ENCODE data around the gene BTBD17.

Gene BTBD17

DNA sequence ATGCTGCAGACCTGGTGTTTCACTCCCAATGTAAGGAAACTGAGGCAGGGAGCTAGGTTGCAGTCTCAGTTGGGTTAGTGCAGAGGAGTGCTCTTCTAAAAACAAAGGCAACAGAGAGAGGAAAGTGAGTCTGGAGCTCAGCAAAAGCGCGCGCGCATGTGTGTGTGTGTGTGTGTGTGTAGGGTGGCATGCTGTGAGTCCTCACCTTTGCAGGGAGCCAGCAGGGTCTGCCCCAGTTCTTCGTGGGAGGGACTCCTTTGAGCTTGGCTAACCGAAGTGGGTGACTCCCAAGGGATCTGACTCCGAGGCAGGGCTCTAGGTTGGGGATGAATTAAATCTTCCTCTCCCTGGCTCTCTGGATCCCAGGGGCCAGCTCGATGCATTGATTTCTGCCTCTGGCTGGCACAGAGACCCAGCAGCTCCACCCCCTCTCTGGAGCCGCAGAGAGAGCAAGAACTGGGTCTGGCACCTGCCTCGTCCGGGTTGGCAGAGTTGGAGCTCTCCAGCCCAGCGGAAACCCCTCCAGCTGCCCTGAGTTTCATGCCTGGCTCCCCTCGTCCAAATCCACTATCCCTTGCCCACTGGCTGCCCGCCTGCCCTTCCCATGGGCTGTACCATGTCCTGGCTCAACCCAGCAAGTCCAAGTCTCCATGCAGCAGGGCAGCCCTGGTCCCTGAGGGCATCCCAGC, 1.3 kb upstream of the BTBD17 start:
- no peaks in the 10 kb centered on the region for H4K20me1 ChIP-seq (ENCODE audit: low read depth, low read length)
- TF ChIP-seq, protein P1, sequence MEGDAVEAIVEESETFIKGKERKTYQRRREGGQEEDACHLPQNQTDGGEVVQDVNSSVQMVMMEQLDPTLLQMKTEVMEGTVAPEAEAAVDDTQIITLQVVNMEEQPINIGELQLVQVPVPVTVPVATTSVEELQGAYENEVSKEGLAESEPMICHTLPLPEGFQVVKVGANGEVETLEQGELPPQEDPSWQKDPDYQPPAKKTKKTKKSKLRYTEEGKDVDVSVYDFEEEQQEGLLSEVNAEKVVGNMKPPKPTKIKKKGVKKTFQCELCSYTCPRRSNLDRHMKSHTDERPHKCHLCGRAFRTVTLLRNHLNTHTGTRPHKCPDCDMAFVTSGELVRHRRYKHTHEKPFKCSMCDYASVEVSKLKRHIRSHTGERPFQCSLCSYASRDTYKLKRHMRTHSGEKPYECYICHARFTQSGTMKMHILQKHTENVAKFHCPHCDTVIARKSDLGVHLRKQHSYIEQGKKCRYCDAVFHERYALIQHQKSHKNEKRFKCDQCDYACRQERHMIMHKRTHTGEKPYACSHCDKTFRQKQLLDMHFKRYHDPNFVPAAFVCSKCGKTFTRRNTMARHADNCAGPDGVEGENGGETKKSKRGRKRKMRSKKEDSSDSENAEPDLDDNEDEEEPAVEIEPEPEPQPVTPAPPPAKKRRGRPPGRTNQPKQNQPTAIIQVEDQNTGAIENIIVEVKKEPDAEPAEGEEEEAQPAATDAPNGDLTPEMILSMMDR (IDR thresholded peaks at IDR 0.05; ENCODE audit: insufficient read depth, low read length, poor library complexity, severe bottlenecking), result no peak
- TF ChIP-seq EZH2phosphoT487 (conservative IDR thresholded peaks at IDR 0.05; ENCODE audit: low read length), result no peak
- H3K27me3 ChIP-seq (ENCODE audit: low read length), result no peaks in the 10 kb centered on the region
- no peak overlapping the region for H2AFZ ChIP-seq (ENCODE audit: low read depth, low read length, severe bottlenecking)
- H3K9me3 ChIP-seq (ENCODE audit: insufficient read depth, low read length), result no peaks in the 10 kb centered on the region
- no peak overlapping the region for H3K27ac ChIP-seq (ENCODE audit: low read depth, low read length)
- no peak overlapping the region for H3K4me3 ChIP-seq (ENCODE audit: insufficient read depth, low read length, poor library complexity, severe bottlenecking)
- no peaks in the 10 kb centered on the region for H3K9me2 ChIP-seq (replicated peaks; ENCODE audit: insufficient read depth, low read length)
- H3K79me2 ChIP-seq (ENCODE audit: insufficient read depth, low read length), result no peaks in the 10 kb centered on the region
- H3K4me2 ChIP-seq (ENCODE audit: low read depth, low read length, poor library complexity, severe bottlenecking), result no peak overlapping the region
- H3K9ac ChIP-seq (ENCODE audit: low read length), result no peak overlapping the region
- no peaks in the 10 kb centered on the region for H3F3A ChIP-seq (ENCODE audit: insufficient read depth)
- no peaks in the 10 kb centered on the region for H3K36me3 ChIP-seq (ENCODE audit: low read length)

DNA sequence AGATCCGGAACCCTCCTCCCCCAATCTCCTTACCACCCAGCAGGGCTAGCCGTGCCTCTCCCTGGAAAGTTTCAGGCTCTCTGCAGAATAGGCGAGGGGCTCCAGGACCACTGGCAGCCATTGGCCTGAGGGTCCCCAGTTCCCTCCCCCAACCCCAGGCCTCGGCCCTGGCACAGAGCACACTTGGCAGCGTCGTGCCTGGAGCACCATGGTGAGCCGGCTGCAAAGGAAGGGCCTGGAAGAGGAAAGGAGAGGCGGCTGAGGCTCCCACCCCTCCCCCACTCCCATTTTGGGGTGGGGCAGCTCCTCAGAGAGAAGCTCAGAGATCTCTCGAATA, 369 bp upstream of the BTBD17 start:
- H3F3A ChIP-seq (ENCODE audit: insufficient read depth), result no peaks in the 10 kb centered on the region
- no peaks in the 10 kb centered on the region for H3K79me2 ChIP-seq (ENCODE audit: insufficient read depth, low read length)
- no peaks in the 10 kb centered on the region for H3K9me2 ChIP-seq (replicated peaks; ENCODE audit: insufficient read depth, low read length)
- no peak overlapping the region for H3K4me2 ChIP-seq (ENCODE audit: low read depth, low read length, poor library complexity, severe bottlenecking)
- no peaks in the 10 kb centered on the region for H3K9me3 ChIP-seq (ENCODE audit: insufficient read depth, low read length)
- H3K27me3 ChIP-seq (ENCODE audit: low read length), result no peaks in the 10 kb centered on the region
- no peak overlapping the region for H3K9ac ChIP-seq (ENCODE audit: low read length)
- H3K4me3 ChIP-seq (ENCODE audit: insufficient read depth, low read length, poor library complexity, severe bottlenecking), result no peak overlapping the region
- H3K27ac ChIP-seq (ENCODE audit: low read depth, low read length), result no peak overlapping the region
- H4K20me1 ChIP-seq (ENCODE audit: low read depth, low read length), result no peaks in the 10 kb centered on the region
- H3K36me3 ChIP-seq (ENCODE audit: low read length), result no peaks in the 10 kb centered on the region
- no peak overlapping the region for H2AFZ ChIP-seq (ENCODE audit: low read depth, low read length, severe bottlenecking)
- no peak for TF ChIP-seq EZH2phosphoT487 (conservative IDR thresholded peaks at IDR 0.05; ENCODE audit: low read length)
- TF ChIP-seq, protein P1 (IDR thresholded peaks at IDR 0.05; ENCODE audit: insufficient read depth, low read length, poor library complexity, severe bottlenecking), result no peak

DNA sequence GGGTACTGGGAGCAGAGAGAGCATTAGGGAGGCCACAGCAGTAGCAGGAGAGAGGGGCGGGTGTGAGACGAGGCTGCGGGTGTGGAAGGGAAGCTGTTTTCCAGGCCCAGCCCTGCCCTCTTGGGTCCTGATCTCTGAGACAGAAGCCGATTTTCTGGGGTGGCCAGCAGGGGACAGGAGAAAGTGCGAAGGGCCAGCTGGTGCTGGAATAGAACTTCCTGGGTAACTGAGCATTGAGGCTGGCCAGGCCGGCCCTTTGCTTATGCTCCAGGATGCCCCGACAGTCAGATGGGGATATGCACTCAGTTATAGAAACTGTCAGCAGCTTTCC, 804 bp downstream of the BTBD17 start:
- Histone ChIP-seq H4K20me1 (ENCODE audit: low read depth, low read length) (no peaks in the 10 kb centered on the region), H2AFZ (ENCODE audit: low read depth, low read length, severe bottlenecking) (no peak overlapping the region), H3K4me3 (ENCODE audit: insufficient read depth, low read length, poor library complexity, severe bottlenecking) (no peak overlapping the region), H3K27me3 (ENCODE audit: low read length) (no peaks in the 10 kb centered on the region), H3K9ac (ENCODE audit: low read length) (no peak overlapping the region), H3K4me2 (ENCODE audit: low read depth, low read length, poor library complexity, severe bottlenecking) (no peak overlapping the region), H3K36me3 (ENCODE audit: low read length) (no peaks in the 10 kb centered on the region), H3K9me3 (ENCODE audit: insufficient read depth, low read length) (no peaks in the 10 kb centered on the region), H3F3A (ENCODE audit: insufficient read depth) (no peaks in the 10 kb centered on the region), H3K79me2 (ENCODE audit: insufficient read depth, low read length) (no peaks in the 10 kb centered on the region), H3K9me2 (replicated peaks; ENCODE audit: insufficient read depth, low read length) (no peaks in the 10 kb centered on the region), H3K27ac (ENCODE audit: low read depth, low read length) (no peak overlapping the region)
- no peak for TF ChIP-seq EZH2phosphoT487 (conservative IDR thresholded peaks at IDR 0.05; ENCODE audit: low read length)
- TF ChIP-seq, protein P1 (IDR thresholded peaks at IDR 0.05; ENCODE audit: insufficient read depth, low read length, poor library complexity, severe bottlenecking), result no peak

Data from SU-DHL-6 (cell line).